Chondrocyte (in vitro differentiated cells): Measurements from ENCODE around the gene ABCA13. TPM values are rescaled to one million over a fixed set of nuclear protein-coding genes. Genes with fewer than 3 reads are reported as not detected.
"Not testable (repeated sequence)": the region's sequence is repeated elsewhere in the genome, so short reads cannot be mapped to it uniquely, and the experiment has no call there.

ENCODE experiments used
- DNase-seq: peaks from one replicate; pipeline ENCODE4 v3.0.0; 2021; ENCODE audit warnings: mixed read lengths, low spot score
- H3K27ac Mint-ChIP-seq: one replicate; pipeline ENCODE4 v1.8.0; 2021; ENCODE audit warnings: mild to moderate bottlenecking, moderate library complexity, mixed read lengths; ENCODE audit not compliant: unreplicated experiment
- H3K27me3 Mint-ChIP-seq: 2 replicates; pipeline ENCODE4 v1.8.0; 2021; ENCODE audit warnings: low read depth, mixed read lengths
- H3K36me3 Mint-ChIP-seq: 2 replicates; pipeline ENCODE4 v1.8.0; 2021; ENCODE audit warnings: low read depth, mixed read lengths
- H3K4me1 Mint-ChIP-seq: 2 replicates; pipeline ENCODE4 v1.8.0; 2021; ENCODE audit warnings: low read depth, mild to moderate bottlenecking, mixed read lengths
- H3K4me3 Mint-ChIP-seq: one replicate; pipeline ENCODE4 v1.8.0; 2021; ENCODE audit warnings: mild to moderate bottlenecking, moderate library complexity, mixed read lengths; ENCODE audit not compliant: unreplicated experiment
- H3K9me3 Mint-ChIP-seq: 2 replicates; pipeline ENCODE4 v1.8.0; 2021; ENCODE audit warnings: low read depth, mixed read lengths
- CTCF ChIP-seq: fragments of 200-600 bp; sonication (generic); IDR thresholded peaks from 2 replicates; pipeline ENCODE4 v1.5.0; 2021; ENCODE audit warnings: antibody characterized with exemption, mild to moderate bottlenecking, moderate library complexity
- total RNA-seq: library from RNA; stranded (reverse); gene quantifications from 3 replicates; pipeline ENCODE4 v1.2.1, GENCODE V29; 2021

The ABCA13 gene
- total RNA-seq, 1 donor from 2014 or later, result 0.07 TPM

GRCh38 chr7:48139459-48139858, 31.8 kb upstream of the ABCA13 start:
- TF ChIP-seq CTCF, result peak; percentile 79
- H3K9me3 Mint-ChIP-seq, result peaks cover 15% of the 10 kb centered on the region
- no peak overlapping the region for H3K4me3 Mint-ChIP-seq
- DNase-seq, result no peak
- H3K4me1 Mint-ChIP-seq, result peaks cover 8% of the 10 kb centered on the region
- H3K27ac Mint-ChIP-seq, result no peak overlapping the region
- H3K27me3 Mint-ChIP-seq, result no peaks in the 10 kb centered on the region
- no peaks in the 10 kb centered on the region for H3K36me3 Mint-ChIP-seq

DNA sequence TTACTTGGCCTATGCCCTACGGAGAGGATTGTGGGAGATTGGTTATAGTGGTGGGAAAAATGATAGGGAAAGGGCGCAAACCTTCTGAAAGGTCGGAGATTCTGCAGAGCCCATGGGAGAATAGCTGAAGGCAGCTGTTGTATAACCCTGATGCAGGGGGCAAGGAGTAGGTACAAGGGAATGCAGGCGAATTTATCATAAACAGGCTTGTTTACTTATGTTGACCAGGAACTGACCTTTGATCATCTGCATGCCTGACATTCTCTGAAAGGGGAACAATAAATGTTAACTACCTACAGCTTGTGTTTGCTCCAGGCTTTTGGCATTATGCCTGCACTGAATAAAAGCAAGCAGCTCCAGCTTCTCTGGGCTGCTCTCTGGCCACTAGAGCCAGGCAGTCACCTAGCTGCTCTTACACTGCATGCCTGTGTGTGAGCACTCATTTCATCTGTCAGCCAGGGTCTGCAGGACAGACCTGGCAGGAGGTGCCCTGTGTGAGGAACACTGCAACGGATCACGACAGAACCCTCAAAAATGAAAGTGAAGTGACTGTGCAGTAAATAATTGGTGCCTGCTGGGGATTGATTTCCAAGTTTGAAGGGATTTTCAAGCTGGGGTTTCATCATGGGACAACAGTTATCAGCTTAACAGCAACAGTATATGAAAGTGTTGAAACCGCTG, 31.1 kb upstream of the ABCA13 start:
- Mint-ChIP-seq H3K4me3 (no peak overlapping the region), H3K4me1 (peaks cover 8% of the 10 kb centered on the region), H3K9me3 (peaks cover 15% of the 10 kb centered on the region), H3K36me3 (no peaks in the 10 kb centered on the region), H3K27me3 (no peaks in the 10 kb centered on the region), H3K27ac (no peak overlapping the region)
- DNase-seq, result no peak
- TF ChIP-seq CTCF, result no peak

DNA sequence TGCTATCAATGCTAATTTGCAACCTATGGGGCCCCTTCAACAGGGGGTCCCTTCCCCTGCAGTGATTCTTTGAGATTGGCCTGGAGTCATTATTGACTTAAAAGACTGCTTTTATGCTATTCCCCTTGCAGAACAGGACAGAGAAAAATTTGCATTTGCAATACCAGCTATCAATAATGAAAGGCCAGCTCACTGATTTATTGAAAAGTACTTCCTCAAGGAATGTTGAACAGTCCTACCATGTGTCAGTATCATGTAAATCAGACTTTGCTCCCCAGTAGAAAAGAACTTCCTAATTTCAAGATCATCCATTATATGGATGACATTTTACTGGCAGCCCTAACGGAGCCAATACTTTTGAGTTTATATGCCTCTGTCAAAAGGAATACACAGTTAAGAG, 29.7 kb upstream of the ABCA13 start:
- DNase-seq, result no peak
- Mint-ChIP-seq H3K4me3 (no peak overlapping the region), H3K36me3 (no peaks in the 10 kb centered on the region), H3K27ac (no peak overlapping the region), H3K27me3 (no peaks in the 10 kb centered on the region), H3K4me1 (peaks cover 8% of the 10 kb centered on the region), H3K9me3 (peaks cover 15% of the 10 kb centered on the region)
- TF ChIP-seq CTCF, result no peak

GRCh38 chr7:48144291-48144768, 26.9 kb upstream of the ABCA13 start:
- Mint-ChIP-seq H3K27ac (no peak overlapping the region), H3K4me1 (peaks cover 5% of the 10 kb centered on the region), H3K36me3 (no peaks in the 10 kb centered on the region), H3K27me3 (peaks cover 7% of the 10 kb centered on the region), H3K9me3 (peaks cover 15% of the 10 kb centered on the region), H3K4me3 (no peak overlapping the region)
- TF ChIP-seq CTCF, result no peak
- DNase-seq, result no peak

GRCh38 chr7:48147078-48147591, 24.1 kb upstream of the ABCA13 start:
- H3K9me3 Mint-ChIP-seq, result peaks cover 6% of the 10 kb centered on the region
- no peaks in the 10 kb centered on the region for H3K36me3 Mint-ChIP-seq
- H3K27me3 Mint-ChIP-seq, result peaks cover 15% of the 10 kb centered on the region
- no peak overlapping the region for H3K4me3 Mint-ChIP-seq
- TF ChIP-seq CTCF, result no peak
- no peaks in the 10 kb centered on the region for H3K4me1 Mint-ChIP-seq
- no peak overlapping the region for H3K27ac Mint-ChIP-seq
- DNase-seq, result no peak

GRCh38 chr7:48147690-48148089, 23.6 kb upstream of the ABCA13 start:
- H3K27ac Mint-ChIP-seq, H3K4me3 Mint-ChIP-seq, H3K4me1 Mint-ChIP-seq, H3K9me3 Mint-ChIP-seq, H3K36me3 Mint-ChIP-seq, DNase-seq: not testable (repeated sequence)
- peaks cover 15% of the 10 kb centered on the region for H3K27me3 Mint-ChIP-seq
